HL-60 (cell line): ENCODE results near the gene ABCC1.

Experiments used
- CTCF ChIP-seq: IDR thresholded peaks from one replicate; pipeline ENCODE4 v1.5.1; 2011; ENCODE audit warnings: low read length, control low read depth, inconsistent platforms; ENCODE audit not compliant: insufficient read depth
- POLR2AphosphoS5 ChIP-seq: IDR thresholded peaks from 2 replicates; pipeline ENCODE4 v1.6.1; 2012; ENCODE audit warnings: low read depth
- TF ChIP-seq, protein P1 (sequence below): IDR thresholded peaks from 2 replicates; pipeline ENCODE4 v1.6.1; 2012; ENCODE audit warnings: low read depth; ENCODE audit not compliant: insufficient replicate concordance

DNA sequence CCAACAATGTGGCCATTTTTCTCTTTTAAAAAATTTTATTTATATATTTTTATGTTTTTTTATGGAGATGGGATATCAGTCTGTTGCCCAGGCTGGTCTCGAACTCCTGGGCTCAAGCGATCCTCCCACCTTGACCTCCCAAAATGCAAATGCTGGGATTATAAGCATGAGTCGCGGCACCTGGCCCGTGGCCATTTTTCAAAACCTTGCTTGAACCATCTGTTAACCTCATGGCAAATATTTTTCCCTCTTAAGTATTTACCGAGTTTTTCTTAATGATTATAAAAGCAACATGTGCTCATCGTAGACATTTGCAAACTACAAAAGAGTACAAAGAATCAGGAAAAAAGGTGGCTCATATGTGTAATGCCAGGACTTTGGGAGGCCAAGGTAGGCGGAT lies 146.2 kb downstream of the ABCC1 start:
- TF ChIP-seq CTCF (no peak), POLR2AphosphoS5 (no peak)
- TF ChIP-seq, protein P1, sequence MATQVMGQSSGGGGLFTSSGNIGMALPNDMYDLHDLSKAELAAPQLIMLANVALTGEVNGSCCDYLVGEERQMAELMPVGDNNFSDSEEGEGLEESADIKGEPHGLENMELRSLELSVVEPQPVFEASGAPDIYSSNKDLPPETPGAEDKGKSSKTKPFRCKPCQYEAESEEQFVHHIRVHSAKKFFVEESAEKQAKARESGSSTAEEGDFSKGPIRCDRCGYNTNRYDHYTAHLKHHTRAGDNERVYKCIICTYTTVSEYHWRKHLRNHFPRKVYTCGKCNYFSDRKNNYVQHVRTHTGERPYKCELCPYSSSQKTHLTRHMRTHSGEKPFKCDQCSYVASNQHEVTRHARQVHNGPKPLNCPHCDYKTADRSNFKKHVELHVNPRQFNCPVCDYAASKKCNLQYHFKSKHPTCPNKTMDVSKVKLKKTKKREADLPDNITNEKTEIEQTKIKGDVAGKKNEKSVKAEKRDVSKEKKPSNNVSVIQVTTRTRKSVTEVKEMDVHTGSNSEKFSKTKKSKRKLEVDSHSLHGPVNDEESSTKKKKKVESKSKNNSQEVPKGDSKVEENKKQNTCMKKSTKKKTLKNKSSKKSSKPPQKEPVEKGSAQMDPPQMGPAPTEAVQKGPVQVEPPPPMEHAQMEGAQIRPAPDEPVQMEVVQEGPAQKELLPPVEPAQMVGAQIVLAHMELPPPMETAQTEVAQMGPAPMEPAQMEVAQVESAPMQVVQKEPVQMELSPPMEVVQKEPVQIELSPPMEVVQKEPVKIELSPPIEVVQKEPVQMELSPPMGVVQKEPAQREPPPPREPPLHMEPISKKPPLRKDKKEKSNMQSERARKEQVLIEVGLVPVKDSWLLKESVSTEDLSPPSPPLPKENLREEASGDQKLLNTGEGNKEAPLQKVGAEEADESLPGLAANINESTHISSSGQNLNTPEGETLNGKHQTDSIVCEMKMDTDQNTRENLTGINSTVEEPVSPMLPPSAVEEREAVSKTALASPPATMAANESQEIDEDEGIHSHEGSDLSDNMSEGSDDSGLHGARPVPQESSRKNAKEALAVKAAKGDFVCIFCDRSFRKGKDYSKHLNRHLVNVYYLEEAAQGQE = no peak
